CD4-positive, alpha-beta T cell treated with Interferon alpha-2 for 1 hour (primary cell): ENCODE results near the gene FGGY.

ENCODE experiments used
- DNase-seq, 2 donors: peaks; one replicate each; pipeline ENCODE4 v3.0.0-alpha.2; 2020 to 2022

The FGGY gene

DNA sequence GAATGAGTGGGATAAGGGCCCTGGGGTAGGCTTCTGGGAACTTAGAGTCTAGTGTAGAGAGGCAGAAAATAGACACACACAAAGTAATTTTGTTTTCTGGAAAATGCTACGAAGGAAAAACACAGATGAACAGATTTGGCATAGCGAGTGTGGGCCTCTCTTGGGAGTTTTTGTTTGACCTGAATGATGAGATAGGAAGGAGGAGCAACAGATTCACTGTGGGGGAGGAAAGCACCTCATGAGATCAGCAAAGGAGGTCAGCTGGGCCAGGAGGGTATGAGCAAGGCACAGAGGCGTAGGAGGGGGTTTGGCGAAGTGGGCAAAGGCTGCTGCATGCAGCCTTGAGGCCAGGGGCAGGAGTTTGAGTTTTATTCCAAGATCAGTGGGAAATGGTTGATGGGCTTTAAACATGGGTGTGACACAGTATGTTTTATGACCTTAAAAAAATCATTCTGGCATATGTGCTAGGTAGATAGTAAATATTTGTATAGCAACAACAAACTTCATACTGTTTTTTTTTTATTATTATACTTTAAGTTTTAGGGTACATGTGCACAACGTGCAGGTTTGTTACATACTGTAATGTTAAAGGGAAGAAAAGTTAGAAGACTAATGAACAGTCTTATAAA lies 57.9 kb downstream of the FGGY start:
- DNase-seq: no peak

DNA sequence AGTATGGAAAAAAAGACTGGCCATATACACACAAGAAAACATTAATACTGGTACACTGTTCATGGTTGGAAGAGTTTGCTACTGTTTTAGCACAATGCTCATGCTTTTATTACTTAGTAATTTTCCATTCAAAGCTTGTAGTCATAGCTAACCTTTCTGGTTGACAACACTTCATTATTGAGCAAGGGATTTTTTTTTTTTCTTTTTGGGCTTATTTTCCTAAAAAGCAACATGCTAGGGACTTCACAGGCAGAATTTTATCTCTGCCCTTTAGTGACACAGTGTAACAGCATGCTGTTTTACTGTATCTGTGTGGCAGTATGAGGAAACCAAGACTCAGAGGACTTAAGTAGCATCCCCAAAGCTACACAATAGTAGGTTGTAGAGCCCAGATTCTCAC lies 58.5 kb downstream of the FGGY start:
- no peak for DNase-seq

DNA sequence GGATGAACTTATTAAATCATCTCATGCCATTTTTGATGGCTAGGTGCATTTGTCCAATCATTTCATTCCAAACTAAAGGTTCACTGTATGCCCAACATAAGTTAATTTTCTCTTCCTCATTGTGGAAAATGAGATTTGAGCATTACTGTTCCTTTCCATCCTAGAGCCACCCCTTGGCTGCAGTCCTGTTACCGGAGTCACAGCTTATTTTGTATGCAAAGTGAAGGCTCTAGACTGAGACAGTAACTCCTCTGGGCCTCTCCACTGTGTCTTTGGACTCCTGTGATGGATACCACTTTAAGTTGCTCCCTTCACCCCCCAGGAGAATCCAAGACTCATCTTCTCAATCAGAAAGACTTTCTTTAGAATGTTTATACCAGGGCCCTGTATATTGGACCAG lies 59.7 kb downstream of the FGGY start:
- DNase-seq: no peak

DNA sequence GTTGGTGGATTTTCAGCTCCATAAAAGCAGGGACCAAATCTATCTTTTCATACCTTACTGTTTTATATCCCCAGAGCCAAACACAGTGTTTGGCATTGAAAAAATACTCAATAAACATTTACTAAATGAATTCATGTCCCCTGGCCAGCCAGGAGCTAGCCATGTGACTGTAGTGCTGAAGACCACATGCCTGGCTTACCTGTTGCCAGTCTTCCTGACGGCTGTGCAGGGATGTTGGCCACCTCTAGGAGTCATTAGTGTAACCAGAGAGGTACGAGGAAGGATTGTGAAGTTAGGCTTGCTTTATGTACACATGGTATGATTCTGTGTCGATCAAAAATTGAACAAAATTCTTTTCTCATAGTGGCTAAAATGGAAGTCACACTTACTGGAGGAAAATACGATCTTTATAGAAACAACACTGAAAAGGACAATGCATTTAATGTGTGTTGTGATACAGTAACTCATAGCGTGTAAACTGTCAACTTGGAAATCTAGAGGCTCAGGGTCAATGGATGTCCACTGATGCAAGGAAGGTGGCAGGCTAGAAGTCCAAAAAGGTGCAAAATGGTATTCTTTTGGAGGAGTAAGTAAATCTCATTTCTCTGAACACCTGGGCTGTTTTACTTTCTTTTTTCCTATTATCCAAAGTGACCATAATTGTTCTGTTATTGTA lies 60.9 kb downstream of the FGGY start:
- no peak for DNase-seq

DNA sequence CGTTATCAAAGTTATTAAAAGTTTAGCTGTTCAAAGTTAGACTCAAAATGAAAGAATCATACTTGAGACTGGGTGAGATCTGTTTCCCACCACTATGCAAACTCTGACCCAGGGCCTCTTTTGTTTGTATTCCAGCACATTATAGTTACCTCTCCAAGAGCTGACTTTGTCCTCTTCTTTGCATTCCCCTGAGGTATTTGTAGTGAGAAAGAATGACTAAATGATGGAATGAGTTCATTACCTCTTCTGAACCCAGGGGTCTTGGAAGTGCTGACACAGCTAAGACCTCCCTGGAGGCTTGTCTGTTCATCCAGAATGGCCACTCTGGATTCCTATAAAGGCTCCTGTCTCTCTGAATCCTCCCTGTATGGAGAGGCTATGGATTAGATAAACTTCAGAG lies 62.4 kb downstream of the FGGY start:
- no peak for DNase-seq

DNA sequence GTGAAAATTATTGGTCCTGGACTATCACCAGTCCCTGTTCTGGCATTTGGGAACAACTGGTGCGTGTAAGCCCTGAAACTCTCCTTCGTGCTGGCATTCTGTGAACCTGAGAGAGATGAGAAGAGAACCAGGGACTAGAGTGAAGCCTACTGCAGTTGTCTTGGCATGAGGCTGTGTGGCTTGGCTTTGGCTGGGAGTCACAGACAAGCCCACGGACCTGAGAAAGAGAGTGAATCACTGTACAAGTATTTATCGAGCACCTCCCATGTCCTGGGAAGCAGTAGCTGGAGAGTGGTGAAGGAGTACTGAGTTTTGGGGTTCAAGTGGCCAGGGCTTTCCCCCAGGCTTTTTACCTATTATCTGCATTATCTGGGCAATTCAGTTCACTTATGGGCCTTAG lies 63.3 kb downstream of the FGGY start:
- DNase-seq: no peak

DNA sequence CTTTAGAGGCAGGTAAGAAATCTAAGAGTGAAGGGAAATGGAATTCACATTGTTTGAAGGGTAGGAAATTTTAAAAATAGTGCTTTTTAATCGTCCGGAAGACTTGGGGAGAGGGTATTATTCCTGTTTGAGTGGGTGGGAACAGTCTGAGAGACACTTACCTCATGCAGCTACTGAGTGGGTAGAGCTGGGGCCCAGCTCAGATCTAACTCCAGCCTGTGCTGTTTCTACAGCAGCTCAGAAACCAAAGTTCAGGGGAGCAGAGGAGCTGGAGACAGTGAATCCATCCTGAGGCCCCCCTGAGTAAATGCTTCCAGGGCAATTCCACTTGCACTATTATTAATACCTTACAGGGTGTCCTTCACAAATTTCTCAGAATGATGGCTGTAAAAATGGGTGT lies 63.8 kb downstream of the FGGY start:
- no peak for DNase-seq

DNA sequence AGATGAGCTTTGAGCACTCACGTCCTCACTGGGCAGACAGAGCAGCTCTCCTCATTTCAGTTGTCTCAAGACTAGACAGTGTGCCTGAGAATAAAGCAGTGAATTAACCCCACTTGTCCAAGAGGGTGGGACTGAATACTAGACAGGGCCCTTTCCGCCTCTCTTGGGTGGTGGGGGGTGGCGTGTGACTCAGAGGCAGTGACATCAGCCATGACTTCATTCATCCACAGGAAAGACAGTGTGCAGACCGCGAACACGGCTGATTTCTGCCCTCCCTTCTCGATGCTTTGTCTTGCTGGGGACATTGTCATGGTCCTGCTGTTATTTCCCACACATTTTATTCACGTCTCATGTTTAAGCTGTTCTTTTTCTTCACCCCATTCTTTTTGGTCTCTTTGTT lies 64.9 kb downstream of the FGGY start:
- no peak for DNase-seq

DNA sequence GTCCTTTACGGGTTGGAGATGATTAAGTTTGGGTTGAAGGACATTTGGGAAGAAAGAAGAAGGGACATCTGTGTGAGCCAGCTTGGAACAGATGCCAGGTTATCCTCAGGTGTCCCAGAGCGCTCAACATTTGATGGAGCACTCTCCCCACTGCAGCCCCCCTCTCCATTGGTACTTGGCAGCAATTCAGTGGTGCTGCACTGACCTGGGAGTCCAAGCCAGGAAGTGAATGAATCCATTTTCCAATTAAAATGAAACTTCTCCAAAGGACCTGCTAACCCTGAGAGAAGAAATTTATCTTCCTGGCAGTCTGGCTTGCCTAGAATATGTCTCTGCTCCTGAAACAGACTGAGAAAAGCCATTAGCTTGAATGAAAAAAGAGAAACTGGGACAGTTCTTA lies 67.1 kb downstream of the FGGY start:
- no peak for DNase-seq

DNA sequence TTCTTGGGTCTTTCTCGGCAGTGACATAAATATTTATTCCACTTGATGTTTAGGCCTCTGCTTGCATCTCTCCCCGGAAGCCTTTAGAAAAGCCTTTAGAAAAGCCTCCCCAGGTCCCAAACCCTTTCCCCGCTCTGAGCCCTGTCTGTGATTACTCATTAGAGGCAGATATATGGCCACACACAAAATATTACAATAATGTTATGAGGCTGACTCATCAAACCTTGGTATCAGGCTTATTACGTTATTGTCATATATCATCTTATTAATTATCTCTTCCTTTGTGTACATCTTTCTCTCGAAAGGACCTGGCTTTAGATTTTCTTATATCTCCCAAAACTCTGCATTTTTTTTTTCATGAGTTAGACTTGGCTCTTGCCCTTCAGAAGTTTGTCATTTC lies 69.5 kb downstream of the FGGY start:
- no peak for DNase-seq

DNA sequence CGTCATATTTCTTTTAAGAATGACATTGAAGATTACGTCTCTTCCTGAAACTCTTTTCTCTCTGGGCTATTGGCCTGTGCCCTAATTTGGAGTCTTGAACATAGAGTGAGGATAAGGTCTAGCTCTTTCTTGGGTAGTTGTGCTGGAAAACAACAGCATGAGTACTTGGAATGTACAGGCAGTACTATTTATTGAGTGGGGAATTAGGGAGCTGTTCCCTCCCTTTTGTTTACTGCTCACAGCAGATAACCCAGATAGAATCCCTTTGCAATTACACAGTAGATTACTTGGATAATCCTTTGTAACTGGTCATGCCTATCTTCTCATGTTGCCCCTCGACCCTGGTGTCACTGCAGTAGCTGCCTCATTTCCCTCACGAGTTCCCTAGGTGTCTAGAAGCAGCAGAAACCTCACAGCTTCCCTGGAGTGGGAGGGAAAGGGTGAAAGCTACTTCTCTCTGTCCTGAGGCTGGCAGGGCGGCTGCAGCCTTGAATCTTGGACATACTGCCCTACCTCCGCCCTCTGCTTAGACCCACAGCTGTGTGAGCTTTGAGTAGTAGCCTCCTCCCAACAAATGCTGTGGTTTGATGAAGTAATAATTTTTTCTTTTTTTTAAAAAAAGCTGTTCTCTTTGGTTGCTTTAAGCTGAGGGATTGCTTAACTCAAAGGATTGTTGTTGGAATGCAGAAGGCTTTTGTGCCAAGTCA lies 70.6 kb downstream of the FGGY start:
- DNase-seq: no peak

DNA sequence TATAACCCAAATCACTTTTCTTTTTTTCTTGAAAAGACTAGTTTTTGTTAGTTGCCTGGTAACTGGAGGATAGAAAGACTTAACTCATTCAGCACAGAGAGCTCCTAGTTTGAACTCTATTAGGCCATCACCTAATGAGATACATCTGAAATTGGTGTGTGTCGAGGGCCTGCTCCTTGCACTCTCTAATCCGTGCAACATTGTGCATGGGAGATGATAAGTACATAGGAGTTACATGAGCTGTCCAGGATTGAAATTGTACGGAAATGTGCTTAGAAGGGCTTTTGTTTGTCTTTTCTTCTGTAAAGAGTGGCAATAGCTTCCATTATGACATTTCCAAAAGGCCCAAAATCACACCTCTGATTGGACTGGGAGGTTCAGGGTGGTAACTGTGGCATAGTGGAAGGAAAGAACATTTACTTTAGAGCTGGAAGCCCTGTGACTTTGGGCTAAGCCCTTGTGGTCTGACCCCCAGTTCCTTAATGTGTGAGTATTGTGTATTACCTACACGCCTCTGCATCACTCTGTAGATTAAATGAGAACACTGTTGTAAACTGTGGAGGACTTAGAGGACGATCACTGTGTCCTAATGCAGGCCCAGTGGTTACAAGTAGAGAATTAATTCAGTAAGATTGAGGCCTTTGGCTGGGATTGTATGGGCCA lies 71.2 kb downstream of the FGGY start:
- DNase-seq: no peak

DNA sequence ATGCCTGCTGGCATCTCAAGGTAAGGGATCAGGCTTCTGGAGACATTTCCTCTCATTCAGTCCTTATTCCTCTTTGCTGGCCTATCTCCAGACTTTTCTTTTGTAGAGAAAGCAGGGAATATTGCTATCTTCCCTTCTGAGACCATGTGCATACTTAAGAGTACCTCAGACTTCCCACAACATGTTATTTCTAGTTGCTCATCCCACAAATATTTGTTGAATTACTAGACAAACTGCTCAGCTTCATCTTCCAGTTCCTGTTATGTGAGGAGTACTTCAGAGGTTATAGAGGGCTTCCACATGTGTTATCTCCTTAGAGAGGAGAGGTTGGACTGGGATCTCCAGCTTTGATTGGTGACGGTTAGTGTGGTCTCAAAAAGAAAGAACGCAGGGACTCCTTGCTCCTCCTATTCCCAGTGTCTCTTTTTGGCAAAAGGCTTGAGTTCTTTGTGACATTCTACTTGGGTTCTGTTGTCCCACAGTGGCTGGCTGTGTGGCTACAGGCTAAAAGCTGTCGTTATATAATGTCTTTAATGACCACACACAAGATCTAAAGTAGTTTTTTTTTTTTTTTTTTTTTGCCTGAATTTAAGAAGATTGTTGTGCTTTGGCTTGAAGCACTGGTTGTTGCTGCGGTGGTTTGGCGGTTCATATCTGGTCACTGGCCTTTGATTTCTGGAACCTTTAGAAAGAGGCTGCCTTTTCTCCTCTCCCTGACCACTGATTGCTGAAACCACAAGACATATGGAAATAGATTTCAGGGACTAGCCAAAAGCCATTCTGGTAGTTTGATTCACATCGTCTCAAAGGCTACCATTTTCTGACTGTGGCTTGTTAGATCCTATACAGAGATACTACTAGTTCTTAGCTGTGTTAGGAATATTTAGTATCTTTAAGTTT lies 78.7 kb downstream of the FGGY start:
- no peak for DNase-seq

DNA sequence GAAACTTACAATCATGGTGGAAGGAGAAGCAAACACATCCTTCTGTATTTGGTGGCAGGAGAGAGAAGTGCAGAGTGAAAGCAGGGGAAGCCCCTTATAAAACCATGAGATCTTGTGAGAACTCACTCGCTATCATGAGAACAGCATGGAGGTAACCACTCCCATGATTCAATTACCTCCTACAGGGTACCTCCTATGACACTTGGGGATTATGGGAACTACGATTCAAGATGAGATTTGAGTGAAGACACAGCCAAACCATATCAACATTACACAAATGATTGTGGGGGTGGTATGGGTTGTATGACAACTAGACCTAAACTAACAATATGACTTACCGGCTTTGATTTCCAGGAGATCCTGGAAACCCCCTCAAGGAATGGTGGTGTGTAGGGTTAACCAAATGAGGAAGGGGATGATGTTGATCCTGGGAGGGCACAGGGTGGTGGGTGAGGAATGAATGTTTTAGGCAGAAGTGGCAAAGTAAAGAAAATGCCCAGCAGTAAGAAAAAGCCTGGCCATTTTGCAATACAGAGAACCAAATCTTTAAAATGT lies 80.5 kb downstream of the FGGY start:
- DNase-seq: no peak

DNA sequence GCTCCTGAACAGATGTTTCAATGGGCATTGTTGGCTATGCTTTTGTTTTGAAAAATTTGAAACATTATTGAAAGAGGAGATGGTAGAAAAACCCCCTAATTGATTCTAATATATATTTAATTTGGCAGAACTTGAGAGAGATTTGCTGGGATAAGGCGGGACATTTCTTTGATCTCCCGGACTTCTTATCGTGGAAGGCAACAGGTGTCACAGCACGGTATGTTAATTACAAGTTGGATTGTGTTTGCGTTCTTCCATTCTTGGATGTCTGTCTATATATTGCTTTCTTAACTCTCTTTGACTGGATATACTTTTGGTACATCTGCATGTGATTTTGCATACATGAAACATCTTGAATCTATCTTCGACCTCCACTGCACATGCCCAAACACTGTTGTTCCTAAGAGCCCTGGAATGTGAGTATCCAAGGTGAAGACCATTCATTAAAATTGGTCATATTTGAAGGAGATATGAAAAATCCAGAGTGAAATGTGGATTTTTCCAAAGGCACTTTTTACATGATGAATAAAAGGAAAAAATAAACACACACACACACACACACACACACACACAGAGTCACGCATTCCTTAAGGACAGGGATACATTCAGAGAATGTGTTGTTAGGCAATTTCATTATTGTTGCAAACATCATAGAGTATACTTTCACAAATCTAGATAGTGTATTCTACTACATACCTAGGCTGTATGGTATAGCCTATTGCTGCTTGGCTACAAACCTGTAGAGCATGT lies 81.9 kb downstream of the FGGY start:
- DNase-seq: no peak

DNA sequence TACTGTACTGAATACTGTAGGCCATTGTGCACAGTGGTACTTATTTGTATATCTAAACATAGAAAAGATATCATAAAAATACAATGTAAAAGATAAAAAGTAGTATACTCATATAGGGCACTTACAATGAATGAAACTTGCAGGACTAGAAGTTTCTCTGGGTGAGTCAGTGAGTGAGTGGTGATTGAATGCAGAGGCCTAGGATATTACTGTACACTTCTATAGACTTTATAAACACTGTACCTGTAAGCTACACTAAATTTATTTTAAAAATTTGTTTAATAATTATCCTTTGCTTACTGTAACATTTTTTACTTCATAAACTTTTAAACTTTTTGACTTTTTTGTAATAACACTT lies 82.5 kb downstream of the FGGY start:
- DNase-seq: no peak

DNA sequence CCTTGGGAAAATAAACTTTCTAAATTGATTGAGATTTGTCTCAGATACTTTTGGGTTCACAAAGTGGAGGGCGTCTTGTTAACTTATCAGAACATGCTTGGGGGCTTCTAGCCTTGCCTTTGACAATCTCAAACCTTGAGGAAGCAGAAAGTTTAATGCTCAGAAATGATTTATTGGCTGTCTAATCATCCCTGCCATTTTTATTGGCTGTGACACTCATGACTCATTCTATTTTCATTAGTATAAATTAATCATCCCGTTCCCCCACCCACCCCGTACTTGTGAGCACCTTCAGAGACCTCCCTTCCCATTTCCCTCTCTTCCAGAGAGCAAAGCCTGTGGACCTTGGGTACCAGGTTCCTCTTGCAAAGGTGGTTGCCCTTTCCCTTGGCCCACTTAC lies 87.1 kb downstream of the FGGY start:
- no peak for DNase-seq

DNA sequence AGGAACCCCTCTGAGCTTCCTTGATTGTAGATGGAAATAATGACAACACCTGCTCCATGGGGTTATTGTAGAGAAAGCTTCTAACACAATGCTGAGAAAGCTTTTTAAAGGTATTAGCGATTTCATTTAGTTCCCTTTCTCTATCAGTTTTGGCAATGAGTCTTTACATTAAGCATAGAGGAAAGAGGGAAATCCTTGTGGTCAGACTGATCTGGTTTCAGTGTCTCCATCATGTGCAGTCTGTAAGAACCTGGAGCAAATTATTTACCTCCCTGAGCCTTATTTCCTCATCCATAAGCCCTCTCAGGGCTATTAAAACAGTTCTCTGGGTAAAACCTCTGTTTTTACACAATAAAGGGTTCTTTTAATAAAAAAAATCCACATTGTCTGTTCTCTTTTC lies 87.5 kb downstream of the FGGY start:
- DNase-seq: no peak

DNA sequence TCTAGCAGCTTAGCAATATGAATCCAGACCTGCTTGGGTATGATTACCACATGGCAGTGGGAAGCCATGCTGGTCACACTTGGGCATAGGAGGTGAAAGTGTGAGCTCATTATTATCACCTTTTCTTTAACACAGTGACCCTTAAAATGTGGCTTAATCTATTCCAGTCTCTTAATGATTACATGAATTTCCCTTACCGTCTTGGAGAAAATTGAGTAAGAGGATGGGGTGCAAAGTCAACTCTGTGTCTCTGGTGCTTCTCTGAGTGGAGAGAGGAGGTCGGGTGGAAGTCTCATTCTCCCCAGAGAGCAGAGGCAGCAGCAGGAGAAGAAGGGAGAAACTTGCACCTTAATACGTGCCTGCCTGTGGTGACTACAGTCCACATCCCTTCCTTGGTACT lies 91.3 kb downstream of the FGGY start:
- DNase-seq: no peak

DNA sequence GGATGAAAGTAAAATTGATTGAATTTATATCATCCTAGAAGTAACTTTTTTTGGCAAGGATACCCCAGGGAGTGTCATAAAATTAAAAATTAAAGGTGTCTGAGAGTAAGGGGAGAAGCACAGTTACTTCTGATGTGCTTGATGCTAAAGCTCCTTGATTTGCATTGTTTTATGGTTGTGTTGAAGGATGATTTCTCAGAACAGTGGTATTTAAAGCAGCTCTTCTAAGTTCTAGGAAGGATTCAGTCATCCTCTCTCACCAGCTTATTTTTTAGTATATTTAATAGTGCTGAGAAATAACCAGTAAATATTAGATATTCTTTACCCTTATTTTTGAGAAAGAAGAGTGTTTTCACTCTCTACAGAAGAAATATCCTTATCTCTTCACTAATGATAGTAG lies 93.0 kb downstream of the FGGY start:
- DNase-seq: no peak

DNA sequence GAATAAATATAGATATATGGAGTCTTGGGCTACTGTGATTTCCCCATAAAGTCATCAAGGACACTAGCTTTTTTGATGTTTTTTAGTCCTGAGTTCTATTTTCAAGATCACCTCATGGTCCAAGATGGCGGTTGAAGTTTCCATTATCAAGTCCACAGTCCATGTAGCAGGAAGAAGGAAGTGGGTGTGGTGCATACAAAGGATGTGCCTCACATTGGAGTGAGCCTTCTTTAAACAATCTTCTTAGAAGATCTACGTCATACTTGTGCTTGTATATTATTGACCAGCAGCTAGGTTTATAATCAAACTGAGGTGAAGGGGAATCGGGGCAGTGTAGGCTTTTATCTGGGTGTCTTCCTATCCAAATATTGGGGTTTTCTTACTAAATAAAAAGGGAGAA lies 93.4 kb downstream of the FGGY start:
- DNase-seq: no peak
